MM.1S (cell line): ENCODE results near the gene KLHL21.

Source experiments
- CTCF ChIP-seq: fragments of 300-600 bp; sonication (generic); IDR thresholded peaks from 2 replicates; pipeline ENCODE4 v1.5.1; 2016; ENCODE audit warnings: antibody characterized with exemption, low read length, mixed read lengths
- EZH2 ChIP-seq: fragments of 300-600 bp; sonication (generic); optimal IDR thresholded peaks from 2 replicates; pipeline ENCODE3; 2017; ENCODE audit warnings: low read depth, mild to moderate bottlenecking, antibody characterized with exemption, low read length, mixed read lengths
- EZH2phosphoT487 ChIP-seq: fragments of 300-600 bp; sonication (generic); IDR thresholded peaks from 2 replicates; pipeline ENCODE4 v1.6.1; 2018; ENCODE audit warnings: antibody characterized with exemption, low read length

- TF ChIP-seq EZH2 (no peak), CTCF (no peak), EZH2phosphoT487 (no peak)
Measured at GRCh38 chr1:6547301-6547700, 55.4 kb downstream of the KLHL21 start.
